Epithelial cell of proximal tubule (primary cell): ENCODE data around the gene HOXB8. TPM values are rescaled to one million over a fixed set of nuclear protein-coding genes. Genes with fewer than 3 reads are reported as not detected.

Experiments used
- DNase-seq: peaks from one replicate; pipeline ENCODE4 v3.0.0-alpha.2; 2011; ENCODE audit warnings: low read depth
- H3K4me3 ChIP-seq: 2 replicates; pipeline ENCODE4 v1.5.1; 2011; ENCODE audit warnings: low read depth, mild to moderate bottlenecking, low read length
- total RNA-seq: library from RNA; depleted of rRNA; stranded (reverse); fragments of >200 nt; gene quantifications from 2 replicates; pipeline ENCODE4 v1.2.3, GENCODE V29; 2015
- TF ChIP-seq, protein P1 (sequence below): conservative IDR thresholded peaks from 2 replicates; pipeline ENCODE4 v1.5.1; 2012; ENCODE audit warnings: low read depth, mild to moderate bottlenecking, low read length

Gene HOXB8
- total RNA-seq, 1 donor from 2014 or later = 12.7 TPM

- DNase-seq = no peak
- H3K4me3 ChIP-seq = peak overlapping the region; percentile 15
Measured at GRCh38 chr17:48636177-48637018, 21.3 kb upstream of the HOXB8 start.

GRCh38 chr17:48634493-48635208 is 19.6 kb upstream of the HOXB8 start:
- TF ChIP-seq, protein P1, sequence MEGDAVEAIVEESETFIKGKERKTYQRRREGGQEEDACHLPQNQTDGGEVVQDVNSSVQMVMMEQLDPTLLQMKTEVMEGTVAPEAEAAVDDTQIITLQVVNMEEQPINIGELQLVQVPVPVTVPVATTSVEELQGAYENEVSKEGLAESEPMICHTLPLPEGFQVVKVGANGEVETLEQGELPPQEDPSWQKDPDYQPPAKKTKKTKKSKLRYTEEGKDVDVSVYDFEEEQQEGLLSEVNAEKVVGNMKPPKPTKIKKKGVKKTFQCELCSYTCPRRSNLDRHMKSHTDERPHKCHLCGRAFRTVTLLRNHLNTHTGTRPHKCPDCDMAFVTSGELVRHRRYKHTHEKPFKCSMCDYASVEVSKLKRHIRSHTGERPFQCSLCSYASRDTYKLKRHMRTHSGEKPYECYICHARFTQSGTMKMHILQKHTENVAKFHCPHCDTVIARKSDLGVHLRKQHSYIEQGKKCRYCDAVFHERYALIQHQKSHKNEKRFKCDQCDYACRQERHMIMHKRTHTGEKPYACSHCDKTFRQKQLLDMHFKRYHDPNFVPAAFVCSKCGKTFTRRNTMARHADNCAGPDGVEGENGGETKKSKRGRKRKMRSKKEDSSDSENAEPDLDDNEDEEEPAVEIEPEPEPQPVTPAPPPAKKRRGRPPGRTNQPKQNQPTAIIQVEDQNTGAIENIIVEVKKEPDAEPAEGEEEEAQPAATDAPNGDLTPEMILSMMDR = no peak
- H3K4me3 ChIP-seq = no peak overlapping the region
- no peak for DNase-seq

More at GRCh38 chr17:48636177-48637018, 21.3 kb upstream of the HOXB8 start:
- TF ChIP-seq, protein P1 = peak; percentile 66

GRCh38 chr17:48633266-48633677 is 18.2 kb upstream of the HOXB8 start:
- TF ChIP-seq, protein P1 = no peak
- no peak for DNase-seq
- H3K4me3 ChIP-seq = no peak overlapping the region

- H3K4me3 ChIP-seq = no peak overlapping the region
- TF ChIP-seq, protein P1 = no peak
- no peak for DNase-seq
Measured at GRCh38 chr17:48632579-48633265, 17.6 kb upstream of the HOXB8 start.

DNA sequence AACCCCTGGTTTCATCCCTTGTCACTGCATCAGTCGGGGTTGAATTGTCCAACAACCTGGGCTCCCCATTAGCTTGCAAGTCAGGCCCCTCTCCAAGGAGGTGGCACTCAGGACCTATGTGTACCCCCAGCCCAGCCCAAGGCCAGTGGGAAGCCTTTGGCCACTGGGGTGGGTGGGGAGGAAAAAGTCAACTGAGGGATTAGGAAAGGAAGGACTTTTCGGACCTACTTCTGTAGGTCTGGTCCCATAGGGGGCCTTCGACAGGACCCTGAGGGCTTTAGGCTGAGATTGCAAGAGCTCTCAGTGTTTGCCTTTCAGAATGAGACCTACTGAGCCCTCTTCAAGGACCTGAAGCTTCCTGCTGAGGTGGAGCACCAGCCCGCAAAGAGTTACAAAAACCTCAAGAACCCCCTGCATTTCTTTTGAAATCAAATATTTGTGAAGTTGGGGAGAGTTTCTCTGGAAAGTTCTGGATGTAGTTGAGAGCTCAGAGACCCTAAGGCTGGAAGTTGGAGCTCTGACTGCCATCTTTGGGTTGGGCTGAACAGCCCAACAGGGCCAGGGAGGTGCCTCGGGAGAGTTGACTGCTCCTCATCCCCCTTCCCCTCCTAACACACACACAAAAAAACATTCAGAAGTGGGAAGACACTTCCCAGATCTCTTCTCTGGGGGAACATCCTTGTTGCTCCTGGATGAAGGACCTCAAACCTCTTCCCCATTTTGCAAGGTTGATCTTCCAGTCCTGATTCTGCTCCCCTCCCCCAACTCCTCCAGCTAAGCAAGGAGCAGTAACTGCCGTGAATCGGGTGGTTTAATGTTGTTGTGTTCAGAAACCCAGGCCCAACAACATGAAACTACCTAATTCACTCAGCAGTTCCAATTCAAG is 16.8 kb upstream of the HOXB8 start:
- TF ChIP-seq, protein P1 = no peak
- no peak overlapping the region for H3K4me3 ChIP-seq
- no peak for DNase-seq
